Upper lobe of left lung (tissue), 4 donors: Measurements from ENCODE around the gene KCNJ6.

Experiments used
- EP300 ChIP-seq, 4 donors: sonication (generic); formaldehyde crosslinking; IDR thresholded peaks; one replicate each; pipeline ENCODE4 v1.5.1; 2017; ENCODE audit warnings: antibody characterized with exemption in 4 of 4, control low read depth in 2 of 4
- POLR2A ChIP-seq, 4 donors: fragments of 450-650 bp; IDR thresholded peaks; one replicate each; pipeline ENCODE4 v1.5.1; 2016 to 2017; ENCODE audit warnings: antibody characterized with exemption in 4 of 4, mild to moderate bottlenecking in 2 of 4
- POLR2AphosphoS5 ChIP-seq, 2 donors: sonication (generic); formaldehyde crosslinking; IDR thresholded peaks; one replicate each; pipeline ENCODE4 v1.5.1; 2017; ENCODE audit warnings: antibody characterized with exemption in 2 of 2
- TF ChIP-seq, protein P1 (sequence below), 6 experiments: fragments of 450-650 bp in 4 of 6; fragments of 200-600 bp in 2 of 6; sonication (generic) in 2 of 6; IDR thresholded peaks; one replicate each; pipeline ENCODE4 v1.5.1; 2016 to 2019; ENCODE audit warnings: antibody characterized with exemption in 6 of 6

DNA sequence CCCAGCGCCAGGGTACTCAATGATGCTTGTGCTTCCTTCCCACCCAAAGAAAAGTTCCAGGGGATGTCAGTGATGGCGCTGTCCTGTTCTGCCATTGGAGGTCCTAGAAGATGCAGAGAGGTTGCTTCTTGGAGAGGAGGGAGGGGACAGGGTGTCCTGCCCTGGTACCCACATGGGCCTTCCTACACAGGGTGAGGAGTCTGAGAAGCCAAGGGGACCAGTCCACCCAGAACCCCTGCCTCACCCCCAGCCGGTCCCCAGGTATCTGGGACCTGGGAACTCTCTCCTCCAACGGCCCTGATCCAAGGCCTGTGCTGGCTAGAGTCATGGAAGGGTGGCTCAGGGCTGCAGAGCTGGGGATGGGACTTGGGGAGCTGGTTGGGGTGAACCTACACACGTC is 259.4 kb downstream of the KCNJ6 start:
- TF ChIP-seq, protein P1, sequence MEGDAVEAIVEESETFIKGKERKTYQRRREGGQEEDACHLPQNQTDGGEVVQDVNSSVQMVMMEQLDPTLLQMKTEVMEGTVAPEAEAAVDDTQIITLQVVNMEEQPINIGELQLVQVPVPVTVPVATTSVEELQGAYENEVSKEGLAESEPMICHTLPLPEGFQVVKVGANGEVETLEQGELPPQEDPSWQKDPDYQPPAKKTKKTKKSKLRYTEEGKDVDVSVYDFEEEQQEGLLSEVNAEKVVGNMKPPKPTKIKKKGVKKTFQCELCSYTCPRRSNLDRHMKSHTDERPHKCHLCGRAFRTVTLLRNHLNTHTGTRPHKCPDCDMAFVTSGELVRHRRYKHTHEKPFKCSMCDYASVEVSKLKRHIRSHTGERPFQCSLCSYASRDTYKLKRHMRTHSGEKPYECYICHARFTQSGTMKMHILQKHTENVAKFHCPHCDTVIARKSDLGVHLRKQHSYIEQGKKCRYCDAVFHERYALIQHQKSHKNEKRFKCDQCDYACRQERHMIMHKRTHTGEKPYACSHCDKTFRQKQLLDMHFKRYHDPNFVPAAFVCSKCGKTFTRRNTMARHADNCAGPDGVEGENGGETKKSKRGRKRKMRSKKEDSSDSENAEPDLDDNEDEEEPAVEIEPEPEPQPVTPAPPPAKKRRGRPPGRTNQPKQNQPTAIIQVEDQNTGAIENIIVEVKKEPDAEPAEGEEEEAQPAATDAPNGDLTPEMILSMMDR (IDR thresholded peaks at IDR 0.05): no peak
- no peak for TF ChIP-seq POLR2A (IDR thresholded peaks at IDR 0.05)
- no peak for TF ChIP-seq POLR2AphosphoS5 (IDR thresholded peaks at IDR 0.05)
- no peak for TF ChIP-seq EP300 (IDR thresholded peaks at IDR 0.05)
